Stomach (tissue), 9 donors: ENCODE measurements around the gene SLC49A4. TPM values are rescaled to one million over a fixed set of nuclear protein-coding genes. Genes with fewer than 3 reads are reported as not detected.

ENCODE experiments used
- DNase-seq, 2 donors: peaks; one replicate each; pipeline versions ENCODE4 v3.0.0 to v3.0.0-alpha.2; 2013 to 2019
- H3K27ac ChIP-seq, 5 donors: fragments of 200-600 bp in 4 of 5; sonication (generic) in 4 of 5; one replicate each; pipeline ENCODE4 v1.5.1; 2013 to 2019; ENCODE audit warnings: mild to moderate bottlenecking in 1 of 5, moderate library complexity in 1 of 5
- H3K27me3 ChIP-seq, 3 donors: fragments of 200-600 bp; sonication (generic); one replicate each; pipeline ENCODE4 v1.5.1; 2017 to 2019; ENCODE audit warnings: mixed run types in 1 of 3
- H3K36me3 ChIP-seq, 4 donors: fragments of 200-600 bp; sonication (generic); 1 replicate in 3 of 4; 2 replicates in 1 of 4; pipeline ENCODE4 v1.5.1; 2016 to 2019
- H3K4me1 ChIP-seq, 4 donors: fragments of 200-600 bp; sonication (generic); one replicate each; pipeline ENCODE4 v1.5.1; 2016 to 2019
- H3K4me3 ChIP-seq, 4 donors: fragments of 200-600 bp; sonication (generic) in 3 of 4; one replicate each; pipeline ENCODE4 v1.5.1; 2016 to 2019; ENCODE audit warnings: mild to moderate bottlenecking in 1 of 4
- H3K9me3 ChIP-seq, 4 donors: fragments of 200-600 bp; sonication (generic); one replicate each; pipeline ENCODE4 v1.5.1; 2016 to 2019
- EP300 ChIP-seq: sonication (generic); formaldehyde crosslinking; IDR thresholded peaks from one replicate; pipeline ENCODE4 v1.6.1; 2017; ENCODE audit warnings: antibody characterized with exemption
- POLR2A ChIP-seq, 4 donors: fragments of 450-650 bp; IDR thresholded peaks; one replicate each; pipeline ENCODE4 v1.6.1; 2016; ENCODE audit warnings: antibody characterized with exemption in 4 of 4, control low read depth in 2 of 4, mild to moderate bottlenecking in 1 of 4, moderate library complexity in 1 of 4
- POLR2AphosphoS5 ChIP-seq, 3 donors: sonication (generic); formaldehyde crosslinking; IDR thresholded peaks; one replicate each; pipeline ENCODE4 v1.6.1; 2016; ENCODE audit warnings: antibody characterized with exemption in 3 of 3
- WGBS, 5 donors: extraction: QIAGEN DNeasy Blood & Tissue Kit in 3 of 5; methylation state at CpG; one replicate each; pipeline versions ENCODE4 v1.1.5 to v1.1.7; 2013 to 2018; 5-methylcytosine and 5-hydroxymethylcytosine counted together
- intact Hi-C: fragments of 100-400 bp; cut with DNase I; formaldehyde crosslinking; loops from one replicate; pipeline ENCODE4 v1.15.1; 2023; ENCODE audit warnings: low total_unique reads
- polyA plus RNA-seq, 3 donors: library from polyadenylated mRNA; stranded (reverse); fragments of 200-250 nt; gene quantifications; one replicate each; pipeline ENCODE4 v1.2.3, GENCODE V29; 2013
- total RNA-seq, 5 donors: library from RNA; depleted of rRNA; stranded (reverse); fragments of >200 nt; gene quantifications; one replicate each; pipeline versions ENCODE4 v1.1.0 to v1.2.3, GENCODE V29; 2014 to 2016
- TF ChIP-seq, protein P1 (sequence below), 7 experiments: fragments of 450-650 bp in 4 of 7; fragments of 200-600 bp in 3 of 7; sonication (generic) in 3 of 7; IDR thresholded peaks; one replicate each; pipeline ENCODE4 v1.5.1; 2016 to 2019; ENCODE audit warnings: antibody characterized with exemption in 7 of 7, control low read depth in 2 of 7, mild to moderate bottlenecking in 1 of 7
- donor health status: healthy with polysubstance abuse.
- donor health status: Bipolar disorder and iron deficiency.
- donor health status: healthy.

The SLC49A4 gene
- total and polyA plus RNA-seq, 8 donors, result 0.31 to 28.8 (median 3.6) TPM

DNA sequence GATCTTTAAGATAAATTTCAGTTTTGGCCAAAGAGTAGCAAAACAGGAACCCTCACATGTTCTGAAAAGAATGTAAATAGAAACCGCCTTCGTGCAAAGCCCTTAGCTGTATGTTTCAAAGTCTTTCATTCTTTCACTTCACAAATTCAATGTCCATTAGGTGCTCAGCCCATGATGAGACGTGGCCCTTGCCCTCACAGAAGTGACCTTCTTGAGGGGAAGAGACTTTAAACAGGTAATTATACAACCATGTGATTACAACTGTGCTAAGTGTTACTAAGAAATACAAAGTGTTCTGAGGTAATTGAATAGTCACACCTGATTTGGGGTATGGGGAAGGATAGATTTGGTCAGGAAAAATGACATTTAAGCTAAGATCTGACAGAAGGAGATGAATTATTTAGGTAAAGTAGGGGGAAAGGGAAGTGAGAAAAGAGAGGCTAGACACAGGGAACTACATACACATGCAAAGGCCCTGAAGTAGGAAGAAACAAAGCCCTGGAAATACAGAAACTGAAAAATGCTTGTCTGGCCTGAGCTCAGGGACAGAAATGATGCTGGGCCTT, 20.8 kb upstream of the SLC49A4 start:
- intact Hi-C loops, result no loop called here

DNA sequence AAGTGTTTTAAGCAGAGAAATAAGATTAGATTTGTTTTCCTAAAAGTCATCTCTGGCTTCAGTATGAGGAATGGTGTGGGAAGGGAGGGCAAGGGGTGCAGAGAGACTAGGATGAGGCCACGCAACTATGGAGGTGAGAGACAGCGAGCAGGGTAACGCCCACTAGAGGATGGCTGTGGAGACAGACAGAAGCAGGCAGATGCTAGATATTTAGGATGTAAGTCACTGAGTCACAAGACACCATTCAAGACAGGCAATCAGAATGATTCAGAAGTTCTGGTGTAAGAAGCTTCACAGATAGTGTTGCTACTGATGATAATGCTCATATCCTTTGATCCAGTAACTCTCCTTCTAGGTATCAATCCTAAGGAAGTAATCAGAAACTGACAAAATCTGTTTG, 20.3 kb upstream of the SLC49A4 start:
- DNase-seq, result no peak
- no peak for TF ChIP-seq POLR2AphosphoS5 (IDR thresholded peaks at IDR 0.05)
- no peak for TF ChIP-seq EP300
- WGBS, 5 donors, result 87 to 98% (median 96%) methylated on average over 3 of the region's 3 CpGs

More for the DNA sequence above, 20.8 kb upstream of the SLC49A4 start:
- Histone ChIP-seq H3K36me3 (peaks cover 0 to 16% (median 14%) of the 10 kb centered on the region in 4 donors), H3K9me3 (no peaks in the 10 kb centered on the region), H3K27ac (no peak overlapping the region), H3K27me3 (no peaks in the 10 kb centered on the region), H3K4me1 (no peaks in the 10 kb centered on the region), H3K4me3 (no peak overlapping the region)
- DNase-seq, result no peak
- TF ChIP-seq EP300 (no peak), POLR2A (IDR thresholded peaks at IDR 0.05) (no peak), POLR2AphosphoS5 (IDR thresholded peaks at IDR 0.05) (no peak)
- TF ChIP-seq, protein P1, sequence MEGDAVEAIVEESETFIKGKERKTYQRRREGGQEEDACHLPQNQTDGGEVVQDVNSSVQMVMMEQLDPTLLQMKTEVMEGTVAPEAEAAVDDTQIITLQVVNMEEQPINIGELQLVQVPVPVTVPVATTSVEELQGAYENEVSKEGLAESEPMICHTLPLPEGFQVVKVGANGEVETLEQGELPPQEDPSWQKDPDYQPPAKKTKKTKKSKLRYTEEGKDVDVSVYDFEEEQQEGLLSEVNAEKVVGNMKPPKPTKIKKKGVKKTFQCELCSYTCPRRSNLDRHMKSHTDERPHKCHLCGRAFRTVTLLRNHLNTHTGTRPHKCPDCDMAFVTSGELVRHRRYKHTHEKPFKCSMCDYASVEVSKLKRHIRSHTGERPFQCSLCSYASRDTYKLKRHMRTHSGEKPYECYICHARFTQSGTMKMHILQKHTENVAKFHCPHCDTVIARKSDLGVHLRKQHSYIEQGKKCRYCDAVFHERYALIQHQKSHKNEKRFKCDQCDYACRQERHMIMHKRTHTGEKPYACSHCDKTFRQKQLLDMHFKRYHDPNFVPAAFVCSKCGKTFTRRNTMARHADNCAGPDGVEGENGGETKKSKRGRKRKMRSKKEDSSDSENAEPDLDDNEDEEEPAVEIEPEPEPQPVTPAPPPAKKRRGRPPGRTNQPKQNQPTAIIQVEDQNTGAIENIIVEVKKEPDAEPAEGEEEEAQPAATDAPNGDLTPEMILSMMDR (IDR thresholded peaks at IDR 0.05), result no peak
- WGBS, 5 donors, result 74 to 93% (median 86%) methylated on average over 3 of the region's 3 CpGs

DNA sequence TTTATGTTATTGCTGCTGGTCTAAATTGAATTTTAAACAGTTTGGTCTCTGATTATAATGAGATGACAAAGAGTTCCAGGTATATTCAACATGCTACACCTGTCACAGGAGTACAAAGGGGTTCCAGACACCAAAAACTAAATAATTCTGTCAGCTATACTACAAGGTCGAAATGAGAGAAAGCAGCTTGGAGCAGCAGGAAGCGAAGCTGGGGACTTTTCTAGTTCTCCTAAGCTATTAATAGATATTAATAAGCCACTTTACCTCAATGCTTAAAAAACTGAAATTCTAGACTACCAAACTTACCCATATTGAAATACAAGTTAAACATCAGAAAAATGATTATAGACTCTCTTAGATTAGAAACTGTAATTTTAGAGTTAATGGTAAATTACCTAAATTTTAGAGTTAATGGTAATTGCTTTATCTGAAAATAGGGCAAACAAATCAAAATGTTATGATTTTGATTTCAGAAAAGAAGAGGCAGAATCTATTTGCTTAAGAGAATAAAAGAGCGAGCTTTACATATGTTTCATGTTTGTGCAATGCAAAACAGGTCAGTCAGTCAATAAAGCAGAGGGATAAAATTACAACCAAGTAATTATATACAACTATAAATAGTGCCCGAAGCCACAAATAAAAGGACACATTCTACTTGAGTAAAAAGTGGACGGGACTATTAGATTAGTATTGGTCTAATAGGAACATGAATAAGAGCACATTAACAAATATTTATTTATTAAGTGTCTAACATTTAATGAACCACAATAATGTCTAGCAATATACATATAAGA, 18.0 kb upstream of the SLC49A4 start:
- no peaks in the 10 kb centered on the region for H3K9me3 ChIP-seq
- no peaks in the 10 kb centered on the region for H3K27me3 ChIP-seq
- intact Hi-C loops, result no loop called here
- WGBS, 5 donors, result 35 to 66% (median 58%) methylated on average over 5 of the region's 5 CpGs
- no peaks in the 10 kb centered on the region for H3K4me1 ChIP-seq
- DNase-seq, result no peak
- H3K4me3 ChIP-seq, result no peak overlapping the region
- TF ChIP-seq, protein P1 (IDR thresholded peaks at IDR 0.05), result no peak
- TF ChIP-seq EP300, result no peak
- TF ChIP-seq POLR2A (IDR thresholded peaks at IDR 0.05), result no peak
- no peak for TF ChIP-seq POLR2AphosphoS5 (IDR thresholded peaks at IDR 0.05)
- H3K27ac ChIP-seq, result no peak overlapping the region
- peaks cover 0 to 5% (median 4%) of the 10 kb centered on the region in 4 donors for H3K36me3 ChIP-seq

More for the DNA sequence above, 20.3 kb upstream of the SLC49A4 start:
- no peaks in the 10 kb centered on the region for H3K27me3 ChIP-seq
- no peak overlapping the region for H3K27ac ChIP-seq
- no peaks in the 10 kb centered on the region for H3K9me3 ChIP-seq
- H3K4me3 ChIP-seq, result no peak overlapping the region
- H3K4me1 ChIP-seq, result no peaks in the 10 kb centered on the region
- peaks cover 0 to 15% (median 14%) of the 10 kb centered on the region in 4 donors for H3K36me3 ChIP-seq
- intact Hi-C loops, result no loop called here

DNA sequence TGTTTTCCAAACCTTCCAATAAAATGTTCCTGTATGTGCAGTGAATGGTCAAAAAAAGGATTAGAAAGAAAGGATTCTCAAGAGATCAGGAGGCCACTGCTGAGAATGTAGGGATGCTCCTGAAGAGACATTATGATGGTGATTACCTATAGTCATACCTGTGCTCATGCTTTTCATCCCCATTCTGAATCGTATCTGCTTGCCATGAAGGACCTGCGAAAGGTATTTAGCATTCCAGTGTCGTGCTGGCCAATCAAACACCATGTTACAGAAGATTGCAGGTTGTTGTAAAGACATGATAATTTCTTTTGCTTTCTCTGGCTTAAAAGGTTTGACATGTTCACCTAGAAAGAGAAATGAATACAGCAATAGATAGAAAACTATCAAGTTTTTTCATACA, 17.3 kb upstream of the SLC49A4 start:
- H3K27ac ChIP-seq, result no peak overlapping the region
- TF ChIP-seq EP300 (no peak), POLR2AphosphoS5 (IDR thresholded peaks at IDR 0.05) (no peak)
- WGBS, 5 donors, result 78 to 85% (median 83%) methylated on average over 3 of the region's 3 CpGs
- H3K36me3 ChIP-seq, result peaks cover 0 to 5% (median 4%) of the 10 kb centered on the region in 4 donors
- no peak overlapping the region for H3K4me3 ChIP-seq
- H3K9me3 ChIP-seq, result no peaks in the 10 kb centered on the region
- intact Hi-C loops, result no loop called here
- H3K4me1 ChIP-seq, result no peaks in the 10 kb centered on the region
- H3K27me3 ChIP-seq, result no peaks in the 10 kb centered on the region
- DNase-seq, result no peak

DNA sequence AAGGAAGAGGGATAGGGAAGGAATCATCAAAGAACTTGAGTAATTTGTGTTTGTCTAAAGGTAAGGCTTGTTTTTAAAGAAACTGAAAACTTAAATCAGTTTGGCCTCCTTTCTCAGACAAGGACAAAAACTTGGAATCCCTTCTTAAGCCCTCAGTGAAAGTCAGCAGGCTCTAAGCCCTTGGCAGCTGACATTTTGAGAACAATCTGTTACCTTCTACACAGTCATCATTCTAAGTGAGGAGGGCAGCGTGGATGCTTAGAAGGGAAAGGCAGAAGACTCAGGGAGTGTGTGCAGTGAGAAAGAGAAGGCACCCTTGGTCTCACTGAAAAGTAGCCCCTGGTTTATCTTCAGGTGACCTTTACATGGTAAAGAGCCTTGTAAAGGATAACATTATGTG, 12.1 kb upstream of the SLC49A4 start:
- TF ChIP-seq POLR2AphosphoS5 (IDR thresholded peaks at IDR 0.05), result no peak
- no peak for TF ChIP-seq POLR2A (IDR thresholded peaks at IDR 0.05)
- TF ChIP-seq EP300, result no peak
- TF ChIP-seq, protein P1 (IDR thresholded peaks at IDR 0.05), result no peak
- WGBS, 5 donors, result 92 to 100% (median 96%) methylated on average over 1 of the region's 1 CpG
- Histone ChIP-seq H3K36me3 (peaks cover 0 to 6% (median 2%) of the 10 kb centered on the region in 4 donors), H3K4me1 (peaks cover 0 to 6% (median 0%) of the 10 kb centered on the region in 4 donors), H3K27ac (no peak overlapping the region), H3K4me3 (no peak overlapping the region), H3K9me3 (no peaks in the 10 kb centered on the region), H3K27me3 (no peaks in the 10 kb centered on the region)
- intact Hi-C loops, result no loop called here
- DNase-seq, result no peak
